ENCODE data around the gene BBS4. TPM values are rescaled to one million over a fixed set of nuclear protein-coding genes. Genes with fewer than 3 reads are reported as not detected.

The BBS4 gene
- total RNA-seq, 1 donor from 2014 or later = 11.8 TPM

Other genes starting within 250 kb of the BBS4 start
- gene ARIH1, start 211.9 kb upstream of the BBS4 start, total RNA-seq = 119 and 123 TPM in 2 replicates
- not detected in 2 replicates for gene GOLGA6B, start 31.5 kb upstream of the BBS4 start, total RNA-seq
- 0.20 TPM in 2 replicates for gene HIGD2B, start within 50 bp of the BBS4 start, total RNA-seq
- 88.1 and 91.1 TPM in 2 replicates for gene ADPGK, start 97.6 kb downstream of the BBS4 start, total RNA-seq